HepG2 (cell line): ENCODE results near the gene NRSN2. TPM values are rescaled to one million over a fixed set of nuclear protein-coding genes. Genes with fewer than 3 reads are reported as not detected.

Source experiments
- ARHGAP35 ChIP-seq: sonication (generic); formaldehyde crosslinking; IDR thresholded peaks from 2 replicates; pipeline ENCODE4 v1.9.0; 2022; ENCODE audit warnings: mild to moderate bottlenecking, inconsistent platforms, moderate library complexity, missing genetic modification reagents, borderline replicate concordance
- BHLHE40 ChIP-seq: IDR thresholded peaks from 2 replicates; pipeline ENCODE4 v1.6.1; 2011; ENCODE audit warnings: low read length, improper control_type of control experiment
- GABPA ChIP-seq, 2 experiments: IDR thresholded peaks; 2 replicates each; pipeline ENCODE4 v1.6.1; 2011 to 2016; ENCODE audit warnings: low read depth in 2 of 2, low read length in 1 of 2, missing biosample characterization in 1 of 2, missing genetic modification characterization in 1 of 2
- GPBP1L1 ChIP-seq: sonication (generic); formaldehyde crosslinking; IDR thresholded peaks from 2 replicates; pipeline ENCODE4 v1.5.0; 2020; ENCODE audit warnings: mild to moderate bottlenecking, missing genetic modification reagents
- GPN1 ChIP-seq: sonication (generic); formaldehyde crosslinking; IDR thresholded peaks from 2 replicates; pipeline ENCODE4 v1.5.1; 2020; ENCODE audit warnings: missing genetic modification reagents, borderline replicate concordance
- GTF3A ChIP-seq: sonication (generic); formaldehyde crosslinking; conservative IDR thresholded peaks from 2 replicates; pipeline ENCODE4 v1.4.0; 2020; ENCODE audit warnings: mild to moderate bottlenecking, missing genetic modification reagents
- HNF1A ChIP-seq, 2 experiments: sonication (generic) in 1 of 2; formaldehyde crosslinking in 1 of 2; IDR thresholded peaks; 2 replicates each; pipeline versions ENCODE4 v1.4.0 to v1.6.1; 2016 to 2020; ENCODE audit warnings: borderline replicate concordance in 1 of 2, low read depth in 1 of 2, mild to moderate bottlenecking in 1 of 2, missing genetic modification reagents in 1 of 2
- IRF1 ChIP-seq: sonication (generic); formaldehyde crosslinking; IDR thresholded peaks from 2 replicates; pipeline ENCODE4 v1.4.0; 2020; ENCODE audit warnings: low read depth, mild to moderate bottlenecking, missing genetic modification reagents
- KMT2B ChIP-seq: IDR thresholded peaks from 2 replicates; pipeline ENCODE4 v1.6.1; 2016; ENCODE audit warnings: missing genetic modification reagents, missing compliant biosample characterization
- SMARCC2 ChIP-seq: fragments of 450-650 bp; IDR thresholded peaks from 2 replicates; pipeline ENCODE4 v1.6.1; 2017; ENCODE audit warnings: antibody characterized with exemption, mild to moderate bottlenecking
- ZNF781 ChIP-seq: sonication (generic); formaldehyde crosslinking; IDR thresholded peaks from 2 replicates; pipeline ENCODE4 v1.5.1; 2020; ENCODE audit warnings: borderline replicate concordance, mild to moderate bottlenecking, missing genetic modification reagents; ENCODE audit errors: not compliant biosample characterization
- ZNF879 ChIP-seq: sonication (generic); formaldehyde crosslinking; IDR thresholded peaks from 2 replicates; pipeline ENCODE4 v1.8.1; 2023; ENCODE audit warnings: missing genetic modification reagents
- polyA plus RNA-seq, 8 experiments: library from polyadenylated mRNA; depleted of rRNA in 3 of 8; stranded (reverse) in 7 of 8; unstranded in 1 of 8; fragments of >200 nt; fragmentation: Illumina TruSeq in 4 of 8; extraction: Trizol in 4 of 8; gene quantifications; 2 replicates each; pipeline versions ENCODE4 v1.2.1 to v1.2.3, GENCODE V29; 2011 to 2016; ENCODE audit warnings: low read depth in 4 of 8, missing spikeins in 1 of 8, mixed read lengths in 1 of 8; ENCODE audit not compliant: insufficient read depth in 1 of 8
- total RNA-seq, 5 experiments: library from RNA; depleted of rRNA; stranded (reverse); fragments of >200 nt; fragmentation: Illumina TruSeq; extraction: Trizol; gene quantifications; 2 replicates each; pipeline ENCODE4 v1.2.3, GENCODE V29; 2016; ENCODE audit warnings: low read depth in 1 of 5
- TF ChIP-seq, protein P1 (sequence below): sonication (generic); formaldehyde crosslinking; IDR thresholded peaks from 2 replicates; pipeline ENCODE4 v1.4.0; 2020; ENCODE audit warnings: mild to moderate bottlenecking, missing genetic modification reagents, borderline replicate concordance
- TF ChIP-seq, protein P2 (sequence below): sonication (generic); formaldehyde crosslinking; IDR thresholded peaks from 2 replicates; pipeline ENCODE4 v1.5.0; 2020; ENCODE audit warnings: missing genetic modification reagents

NRSN2 gene
- total and polyA plus RNA-seq, 2 of the 13 experiments (the other 11 are each of a cell fraction or from before 2014, with no cell fraction given) = 32.3 to 49.4 TPM

GRCh38 chr20:324177-325044, 22.5 kb upstream of the NRSN2 start (continued):
- TF ChIP-seq BHLHE40 (peak; percentile 99), KMT2B (CRISPR knock-in tag) (peak; percentile 72), GTF3A (CRISPR knock-in tag) (0 out of 2 replicates have a peak, but pooled peaks have one; percentile 82), ARHGAP35 (peak; percentile 100), GPBP1L1 (CRISPR knock-in tag) (no peak), ZNF781 (CRISPR knock-in tag) (no peak), GABPA (IDR thresholded peaks at IDR 0.05; ENCODE audit: low read depth, low read length) (no peak), GABPA (CRISPR knock-in tag; IDR thresholded peaks at IDR 0.05; ENCODE audit: low read depth) (no peak), GPN1 (CRISPR knock-in tag) (no peak; the same call in 1 of the 2 replicates), SMARCC2 (no peak), IRF1 (peak; percentile 93), ZNF879 (CRISPR knock-in tag) (peak; percentile 91), HNF1A (IDR thresholded peaks at IDR 0.05; ENCODE audit: low read depth) (no peak), HNF1A (CRISPR knock-in tag; IDR thresholded peaks at IDR 0.05; ENCODE audit: borderline replicate concordance) (peak; percentile 93)
- TF ChIP-seq, protein P1, sequence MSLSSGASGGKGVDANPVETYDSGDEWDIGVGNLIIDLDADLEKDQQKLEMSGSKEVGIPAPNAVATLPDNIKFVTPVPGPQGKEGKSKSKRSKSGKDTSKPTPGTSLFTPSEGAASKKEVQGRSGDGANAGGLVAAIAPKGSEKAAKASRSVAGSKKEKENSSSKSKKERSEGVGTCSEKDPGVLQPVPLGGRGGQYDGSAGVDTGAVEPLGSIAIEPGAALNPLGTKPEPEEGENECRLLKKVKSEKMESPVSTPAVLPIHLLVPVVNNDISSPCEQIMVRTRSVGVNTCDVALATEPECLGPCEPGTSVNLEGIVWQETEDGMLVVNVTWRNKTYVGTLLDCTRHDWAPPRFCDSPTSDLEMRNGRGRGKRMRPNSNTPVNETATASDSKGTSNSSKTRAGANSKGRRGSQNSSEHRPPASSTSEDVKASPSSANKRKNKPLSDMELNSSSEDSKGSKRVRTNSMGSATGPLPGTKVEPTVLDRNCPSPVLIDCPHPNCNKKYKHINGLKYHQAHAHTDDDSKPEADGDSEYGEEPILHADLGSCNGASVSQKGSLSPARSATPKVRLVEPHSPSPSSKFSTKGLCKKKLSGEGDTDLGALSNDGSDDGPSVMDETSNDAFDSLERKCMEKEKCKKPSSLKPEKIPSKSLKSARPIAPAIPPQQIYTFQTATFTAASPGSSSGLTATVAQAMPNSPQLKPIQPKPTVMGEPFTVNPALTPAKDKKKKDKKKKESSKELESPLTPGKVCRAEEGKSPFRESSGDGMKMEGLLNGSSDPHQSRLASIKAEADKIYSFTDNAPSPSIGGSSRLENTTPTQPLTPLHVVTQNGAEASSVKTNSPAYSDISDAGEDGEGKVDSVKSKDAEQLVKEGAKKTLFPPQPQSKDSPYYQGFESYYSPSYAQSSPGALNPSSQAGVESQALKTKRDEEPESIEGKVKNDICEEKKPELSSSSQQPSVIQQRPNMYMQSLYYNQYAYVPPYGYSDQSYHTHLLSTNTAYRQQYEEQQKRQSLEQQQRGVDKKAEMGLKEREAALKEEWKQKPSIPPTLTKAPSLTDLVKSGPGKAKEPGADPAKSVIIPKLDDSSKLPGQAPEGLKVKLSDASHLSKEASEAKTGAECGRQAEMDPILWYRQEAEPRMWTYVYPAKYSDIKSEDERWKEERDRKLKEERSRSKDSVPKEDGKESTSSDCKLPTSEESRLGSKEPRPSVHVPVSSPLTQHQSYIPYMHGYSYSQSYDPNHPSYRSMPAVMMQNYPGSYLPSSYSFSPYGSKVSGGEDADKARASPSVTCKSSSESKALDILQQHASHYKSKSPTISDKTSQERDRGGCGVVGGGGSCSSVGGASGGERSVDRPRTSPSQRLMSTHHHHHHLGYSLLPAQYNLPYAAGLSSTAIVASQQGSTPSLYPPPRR (CRISPR knock-in tag) = peak; percentile 91
- TF ChIP-seq, protein P2, sequence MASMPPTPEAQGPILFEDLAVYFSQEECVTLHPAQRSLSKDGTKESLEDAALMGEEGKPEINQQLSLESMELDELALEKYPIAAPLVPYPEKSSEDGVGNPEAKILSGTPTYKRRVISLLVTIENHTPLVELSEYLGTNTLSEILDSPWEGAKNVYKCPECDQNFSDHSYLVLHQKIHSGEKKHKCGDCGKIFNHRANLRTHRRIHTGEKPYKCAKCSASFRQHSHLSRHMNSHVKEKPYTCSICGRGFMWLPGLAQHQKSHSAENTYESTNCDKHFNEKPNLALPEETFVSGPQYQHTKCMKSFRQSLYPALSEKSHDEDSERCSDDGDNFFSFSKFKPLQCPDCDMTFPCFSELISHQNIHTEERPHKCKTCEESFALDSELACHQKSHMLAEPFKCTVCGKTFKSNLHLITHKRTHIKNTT = peak; percentile 37; the same call in 1 of the 2 replicates
